Astrocyte (in vitro differentiated cells and primary cell): Measurements from ENCODE around the gene PCDHB12.

Experiments
- EZH2 ChIP-seq: IDR thresholded peaks from 2 replicates; pipeline ENCODE4 v1.6.1; 2012; ENCODE audit warnings: mild to moderate bottlenecking, low read length, inconsistent platforms; ENCODE audit not compliant: insufficient read depth
- TF ChIP-seq, protein P1 (sequence below): IDR thresholded peaks from 2 replicates; pipeline ENCODE4 v1.5.1; 2011; ENCODE audit warnings: low read depth, mild to moderate bottlenecking, inconsistent platforms, low read length, moderate library complexity; ENCODE audit not compliant: insufficient read depth

DNA sequence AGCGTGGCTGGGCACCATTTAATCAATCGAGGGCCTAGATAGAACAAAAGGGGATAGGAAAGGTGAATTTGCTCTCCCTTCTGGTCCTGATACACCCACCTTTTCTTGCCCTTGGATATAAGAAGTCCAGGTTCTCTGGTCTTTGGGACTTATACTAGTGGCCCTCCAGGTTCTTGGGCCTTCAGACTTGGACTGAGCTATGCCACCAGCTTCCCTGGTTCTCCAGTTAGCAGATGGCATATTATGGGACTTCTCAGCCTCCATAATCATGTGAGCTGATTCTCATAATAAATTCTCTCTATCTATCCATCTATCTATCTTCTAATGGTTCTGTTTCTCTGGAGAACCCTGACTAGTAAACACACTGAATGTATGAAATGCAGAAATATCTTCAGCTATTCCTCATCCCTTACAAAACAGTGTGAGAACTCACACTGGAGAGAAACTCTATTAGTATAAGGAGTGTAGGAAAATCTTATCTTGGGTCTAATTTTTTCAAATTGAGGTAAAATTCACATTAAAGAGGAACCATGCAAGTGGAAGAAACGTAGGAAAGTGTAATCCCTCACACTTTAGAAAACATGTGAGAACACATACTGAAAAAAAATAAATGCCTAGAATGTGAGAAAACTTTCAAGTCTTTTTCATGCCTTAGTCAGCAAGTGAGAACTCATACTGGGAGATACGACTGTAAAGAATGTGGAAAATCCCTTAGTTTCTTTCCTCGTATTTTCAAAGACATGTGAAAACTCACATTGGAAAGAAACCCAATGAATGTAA, 52.1 kb downstream of the PCDHB12 start:
- TF ChIP-seq, protein P1, sequence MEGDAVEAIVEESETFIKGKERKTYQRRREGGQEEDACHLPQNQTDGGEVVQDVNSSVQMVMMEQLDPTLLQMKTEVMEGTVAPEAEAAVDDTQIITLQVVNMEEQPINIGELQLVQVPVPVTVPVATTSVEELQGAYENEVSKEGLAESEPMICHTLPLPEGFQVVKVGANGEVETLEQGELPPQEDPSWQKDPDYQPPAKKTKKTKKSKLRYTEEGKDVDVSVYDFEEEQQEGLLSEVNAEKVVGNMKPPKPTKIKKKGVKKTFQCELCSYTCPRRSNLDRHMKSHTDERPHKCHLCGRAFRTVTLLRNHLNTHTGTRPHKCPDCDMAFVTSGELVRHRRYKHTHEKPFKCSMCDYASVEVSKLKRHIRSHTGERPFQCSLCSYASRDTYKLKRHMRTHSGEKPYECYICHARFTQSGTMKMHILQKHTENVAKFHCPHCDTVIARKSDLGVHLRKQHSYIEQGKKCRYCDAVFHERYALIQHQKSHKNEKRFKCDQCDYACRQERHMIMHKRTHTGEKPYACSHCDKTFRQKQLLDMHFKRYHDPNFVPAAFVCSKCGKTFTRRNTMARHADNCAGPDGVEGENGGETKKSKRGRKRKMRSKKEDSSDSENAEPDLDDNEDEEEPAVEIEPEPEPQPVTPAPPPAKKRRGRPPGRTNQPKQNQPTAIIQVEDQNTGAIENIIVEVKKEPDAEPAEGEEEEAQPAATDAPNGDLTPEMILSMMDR: no peak
- TF ChIP-seq EZH2: no peak
